Transverse colon (tissue), 4 donors: ENCODE results near the gene RBFOX2.

ENCODE experiments used
- EP300 ChIP-seq: sonication (generic); formaldehyde crosslinking; IDR thresholded peaks from one replicate; pipeline ENCODE4 v1.6.1; 2017; ENCODE audit warnings: antibody characterized with exemption, low read depth
- POLR2A ChIP-seq: fragments of 450-650 bp; IDR thresholded peaks from one replicate; pipeline ENCODE4 v1.6.1; 2016; ENCODE audit warnings: antibody characterized with exemption, mild to moderate bottlenecking, moderate library complexity
- POLR2AphosphoS5 ChIP-seq, 3 donors: sonication (generic); formaldehyde crosslinking; IDR thresholded peaks; one replicate each; pipeline ENCODE4 v1.6.1; 2016; ENCODE audit warnings: antibody characterized with exemption in 3 of 3
- TF ChIP-seq, protein P1 (sequence below), 5 experiments: fragments of 200-600 bp in 3 of 5; fragments of 450-650 bp in 2 of 5; sonication (generic) in 3 of 5; IDR thresholded peaks; 1 replicate in 2 of 5; 2 replicates in 3 of 5; pipeline ENCODE4 v1.5.1; 2016 to 2017; ENCODE audit warnings: antibody characterized with exemption in 5 of 5, inconsistent platforms in 3 of 5, mild to moderate bottlenecking in 2 of 5, moderate library complexity in 1 of 5

DNA sequence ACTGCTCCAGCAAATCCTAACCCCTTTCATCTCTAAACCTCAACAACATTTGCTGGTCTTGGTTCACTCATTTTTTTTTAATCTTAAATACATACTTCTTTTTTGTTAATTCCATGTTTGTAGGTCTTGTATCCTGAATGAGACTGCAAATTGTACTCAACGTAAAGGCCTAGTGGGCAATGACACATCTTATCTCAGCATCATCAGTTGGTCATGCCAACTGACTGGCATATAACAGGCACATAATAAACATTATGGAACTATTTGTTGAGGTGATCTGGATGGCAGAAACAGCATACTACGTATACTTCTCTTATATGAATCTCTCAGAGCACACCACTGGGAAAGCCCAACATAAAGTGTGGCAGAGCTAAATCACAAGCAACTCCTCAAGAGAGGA is 116.7 kb downstream of the RBFOX2 start:
- TF ChIP-seq POLR2A (no peak), POLR2AphosphoS5 (IDR thresholded peaks at IDR 0.05) (no peak), EP300 (no peak)
- TF ChIP-seq, protein P1, sequence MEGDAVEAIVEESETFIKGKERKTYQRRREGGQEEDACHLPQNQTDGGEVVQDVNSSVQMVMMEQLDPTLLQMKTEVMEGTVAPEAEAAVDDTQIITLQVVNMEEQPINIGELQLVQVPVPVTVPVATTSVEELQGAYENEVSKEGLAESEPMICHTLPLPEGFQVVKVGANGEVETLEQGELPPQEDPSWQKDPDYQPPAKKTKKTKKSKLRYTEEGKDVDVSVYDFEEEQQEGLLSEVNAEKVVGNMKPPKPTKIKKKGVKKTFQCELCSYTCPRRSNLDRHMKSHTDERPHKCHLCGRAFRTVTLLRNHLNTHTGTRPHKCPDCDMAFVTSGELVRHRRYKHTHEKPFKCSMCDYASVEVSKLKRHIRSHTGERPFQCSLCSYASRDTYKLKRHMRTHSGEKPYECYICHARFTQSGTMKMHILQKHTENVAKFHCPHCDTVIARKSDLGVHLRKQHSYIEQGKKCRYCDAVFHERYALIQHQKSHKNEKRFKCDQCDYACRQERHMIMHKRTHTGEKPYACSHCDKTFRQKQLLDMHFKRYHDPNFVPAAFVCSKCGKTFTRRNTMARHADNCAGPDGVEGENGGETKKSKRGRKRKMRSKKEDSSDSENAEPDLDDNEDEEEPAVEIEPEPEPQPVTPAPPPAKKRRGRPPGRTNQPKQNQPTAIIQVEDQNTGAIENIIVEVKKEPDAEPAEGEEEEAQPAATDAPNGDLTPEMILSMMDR (IDR thresholded peaks at IDR 0.05): no peak
